ENCODE measurements around the gene DSCAML1. TPM values are rescaled to one million over a fixed set of nuclear protein-coding genes. Genes with fewer than 3 reads are reported as not detected.

The DSCAML1 gene
- total RNA-seq, 1 donor from 2014 or later: 0.16 TPM

GRCh38 chr11:117641008-117641915, 155.8 kb downstream of the DSCAML1 start:
- Histone ChIP-seq H3K4me1 (ENCODE audit: insufficient read depth, low read length) (no peaks in the 10 kb centered on the region), H3K9me3 (ENCODE audit: insufficient read depth, low read depth, low read length) (no peaks in the 10 kb centered on the region), H3K4me3 (ENCODE audit: insufficient read depth, low read depth, low read length) (no peak overlapping the region), H3K27me3 (ENCODE audit: insufficient read depth, low read length) (no peaks in the 10 kb centered on the region), H4K20me1 (ENCODE audit: insufficient read depth, low read length) (no peaks in the 10 kb centered on the region), H3K79me2 (ENCODE audit: insufficient read depth, low read length) (no peaks in the 10 kb centered on the region), H3K36me3 (ENCODE audit: insufficient read depth, low read length) (no peaks in the 10 kb centered on the region), H2AFZ (ENCODE audit: low read depth, low read length) (no peak overlapping the region), H3K9ac (ENCODE audit: low read length) (no peak overlapping the region), H3K27ac (ENCODE audit: low read depth, low read length) (no peak overlapping the region), H3K4me2 (ENCODE audit: low read length) (no peak overlapping the region)
- Mint-ChIP-seq H3K9me3 (ENCODE audit: unreplicated experiment) (peaks cover 3% of the 10 kb centered on the region), H3K27ac (ENCODE audit: unreplicated experiment) (no peak overlapping the region), H3K36me3 (ENCODE audit: low read depth, unreplicated experiment) (no peaks in the 10 kb centered on the region), H3K27me3 (ENCODE audit: low read depth, unreplicated experiment) (peaks cover 55% of the 10 kb centered on the region), H3K4me3 (ENCODE audit: unreplicated experiment) (no peak overlapping the region), H3K4me1 (ENCODE audit: low read depth, unreplicated experiment) (peaks cover 5% of the 10 kb centered on the region)
- DNase-seq (ENCODE audit: low read depth): no peak
- TF ChIP-seq EZH2 (IDR thresholded peaks at IDR 0.05; ENCODE audit: insufficient read depth, low read length) (no peak), CTCF (IDR thresholded peaks at IDR 0.05; ENCODE audit: insufficient read depth, low read depth, low read length) (no peak)
- no peak for FAIRE-seq

- Mint-ChIP-seq H3K4me3 (ENCODE audit: unreplicated experiment) (no peak overlapping the region), H3K27me3 (ENCODE audit: low read depth, unreplicated experiment) (peaks cover 66% of the 10 kb centered on the region), H3K36me3 (ENCODE audit: low read depth, unreplicated experiment) (no peaks in the 10 kb centered on the region)
These were observed 157.0 kb downstream of the DSCAML1 start for GRCh38 chr11:117640041-117640440.

More at GRCh38 chr11:117640041-117640440, 157.0 kb downstream of the DSCAML1 start:
- FAIRE-seq (no peak), DNase-seq (ENCODE audit: low read depth) (no peak)
- Histone ChIP-seq H3K9me3 (ENCODE audit: insufficient read depth, low read depth, low read length) (no peaks in the 10 kb centered on the region), H3K4me2 (ENCODE audit: low read length) (no peak overlapping the region), H3K4me1 (ENCODE audit: insufficient read depth, low read length) (no peaks in the 10 kb centered on the region), H4K20me1 (ENCODE audit: insufficient read depth, low read length) (no peaks in the 10 kb centered on the region), H3K4me3 (ENCODE audit: insufficient read depth, low read depth, low read length) (no peak overlapping the region), H3K27me3 (ENCODE audit: insufficient read depth, low read length) (peaks cover 4% of the 10 kb centered on the region), H3K79me2 (ENCODE audit: insufficient read depth, low read length) (no peaks in the 10 kb centered on the region), H2AFZ (ENCODE audit: low read depth, low read length) (no peak overlapping the region), H3K36me3 (ENCODE audit: insufficient read depth, low read length) (no peaks in the 10 kb centered on the region), H3K9ac (ENCODE audit: low read length) (no peak overlapping the region), H3K27ac (ENCODE audit: low read depth, low read length) (no peak overlapping the region)
- Mint-ChIP-seq H3K27ac (ENCODE audit: unreplicated experiment) (no peak overlapping the region), H3K4me1 (ENCODE audit: low read depth, unreplicated experiment) (peaks cover 5% of the 10 kb centered on the region), H3K9me3 (ENCODE audit: unreplicated experiment) (peaks cover 3% of the 10 kb centered on the region)
- TF ChIP-seq CTCF (IDR thresholded peaks at IDR 0.05; ENCODE audit: insufficient read depth, low read depth, low read length): no peak
- TF ChIP-seq EZH2 (IDR thresholded peaks at IDR 0.05; ENCODE audit: insufficient read depth, low read length): no peak
